MM.1S (cell line): ENCODE measurements around the gene DCST1.

Source experiments
- DNase-seq: peaks from one replicate; pipeline ENCODE4 v3.0.0-alpha.2; 2015
- H2AFZ ChIP-seq: fragments of 300-600 bp; sonication (generic); 2 replicates; pipeline ENCODE4 v1.6.0; 2016; ENCODE audit warnings: antibody characterized with exemption, low read length
- H3F3A ChIP-seq: fragments of 300-600 bp; sonication (generic); 2 replicates; pipeline ENCODE4 v1.6.1; 2016; ENCODE audit warnings: mild to moderate bottlenecking, antibody characterized with exemption, low read length, moderate library complexity, mixed read lengths; ENCODE audit not compliant: insufficient read depth
- H3K27ac ChIP-seq: fragments of 300-600 bp; sonication (generic); 2 replicates; pipeline ENCODE4 v1.5.1; 2016; ENCODE audit warnings: mild to moderate bottlenecking, low read length
- H3K27me3 ChIP-seq: fragments of 300-600 bp; sonication (generic); replicated peaks from 2 replicates; pipeline ENCODE4 v1.6.0; 2016; ENCODE audit warnings: low read length; ENCODE audit not compliant: insufficient read depth
- H3K36me3 ChIP-seq: fragments of 300-600 bp; sonication (generic); replicated peaks from 2 replicates; pipeline ENCODE4 v1.6.1; 2016; ENCODE audit warnings: mild to moderate bottlenecking, low read length, mixed read lengths; ENCODE audit not compliant: insufficient read depth
- H3K4me1 ChIP-seq: fragments of 300-600 bp; sonication (generic); 2 replicates; pipeline ENCODE4 v1.6.1; 2016; ENCODE audit warnings: low read length, mixed read lengths
- H3K4me2 ChIP-seq: fragments of 300-600 bp; sonication (generic); 2 replicates; pipeline ENCODE4 v1.6.0; 2016; ENCODE audit warnings: low read depth, low read length
- H3K4me3 ChIP-seq: fragments of 300-600 bp; sonication (generic); 2 replicates; pipeline ENCODE4 v1.5.1; 2016; ENCODE audit warnings: low read length, mixed read lengths
- H3K79me2 ChIP-seq: fragments of 300-600 bp; sonication (generic); 2 replicates; pipeline ENCODE4 v1.6.1; 2016; ENCODE audit warnings: mixed run types, low read length, mixed read lengths
- H3K9ac ChIP-seq: fragments of 300-600 bp; sonication (generic); 2 replicates; pipeline ENCODE4 v1.6.1; 2016; ENCODE audit warnings: low read length, mixed read lengths
- H3K9me2 ChIP-seq: fragments of 300-600 bp; sonication (generic); replicated peaks from 2 replicates; pipeline ENCODE4 v1.6.1; 2016; ENCODE audit warnings: mild to moderate bottlenecking, low read length, mixed read lengths; ENCODE audit not compliant: insufficient read depth
- H3K9me3 ChIP-seq: fragments of 300-600 bp; sonication (generic); replicated peaks from 2 replicates; pipeline ENCODE4 v1.6.1; 2016; ENCODE audit warnings: mild to moderate bottlenecking, low read length, mixed read lengths; ENCODE audit not compliant: insufficient read depth
- H4K20me1 ChIP-seq: fragments of 300-600 bp; sonication (generic); 2 replicates; pipeline ENCODE4 v1.6.1; 2016; ENCODE audit warnings: mild to moderate bottlenecking, low read length, moderate library complexity, mixed read lengths; ENCODE audit not compliant: insufficient read depth
- EZH2 ChIP-seq: fragments of 300-600 bp; sonication (generic); optimal IDR thresholded peaks from 2 replicates; pipeline ENCODE3; 2017; ENCODE audit warnings: low read depth, mild to moderate bottlenecking, antibody characterized with exemption, low read length, mixed read lengths
- EZH2phosphoT487 ChIP-seq: fragments of 300-600 bp; sonication (generic); IDR thresholded peaks from 2 replicates; pipeline ENCODE4 v1.6.1; 2018; ENCODE audit warnings: antibody characterized with exemption, low read length
- TF ChIP-seq, protein P1 (sequence below): fragments of 300-600 bp; sonication (generic); IDR thresholded peaks from 2 replicates; pipeline ENCODE4 v1.5.1; 2016; ENCODE audit warnings: antibody characterized with exemption, low read length, mixed read lengths

The DCST1 gene

DNA sequence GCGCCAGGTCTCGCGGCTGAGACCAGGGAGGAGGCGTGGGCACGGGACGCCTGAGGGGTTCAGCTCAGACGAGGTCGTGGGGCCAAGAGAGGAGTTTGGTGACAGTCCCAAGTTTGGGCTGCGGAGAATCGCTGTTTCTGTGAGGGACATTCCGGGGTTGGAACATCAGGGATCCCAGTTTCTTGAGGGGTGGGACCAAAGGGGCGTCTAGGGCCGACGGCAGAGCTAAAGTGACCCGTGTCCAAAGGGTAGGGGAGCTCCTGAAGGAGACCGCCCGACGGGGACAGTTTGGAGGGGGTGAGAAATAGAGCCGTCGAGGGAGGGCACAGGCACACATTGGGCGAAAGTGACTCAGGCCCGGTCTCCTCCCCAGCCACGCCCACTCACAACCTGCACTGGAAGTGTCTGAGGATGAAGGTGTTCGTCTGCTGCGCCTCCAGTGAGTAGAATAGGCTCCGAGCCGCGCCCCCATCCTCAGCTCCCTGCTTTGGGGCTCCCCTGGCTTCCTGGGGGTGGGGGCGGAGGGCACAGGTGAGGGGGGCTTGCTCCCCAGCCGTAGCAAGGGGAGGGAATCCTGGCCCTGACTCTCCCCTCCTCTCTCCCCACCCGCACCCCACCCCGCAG lies 52.0 kb downstream of the DCST1 start:
- Histone ChIP-seq H3F3A (peaks cover 16% of the 10 kb centered on the region), H3K4me3 (peak overlapping the region; percentile 84), H3K4me2 (peak overlapping the region; percentile 100), H3K27me3 (peaks cover 34% of the 10 kb centered on the region), H2AFZ (peak overlapping the region; percentile 88), H3K79me2 (no peaks in the 10 kb centered on the region), H3K9me3 (no peaks in the 10 kb centered on the region), H3K9ac (peak overlapping the region; percentile 54; the same call in 1 of the 2 replicates), H3K4me1 (peaks cover 28% of the 10 kb centered on the region), H4K20me1 (no peaks in the 10 kb centered on the region), H3K27ac (peak overlapping the region; percentile 49; the same call in 1 of the 2 replicates), H3K9me2 (no peaks in the 10 kb centered on the region), H3K36me3 (no peaks in the 10 kb centered on the region)
- DNase-seq, result peak; percentile 75
- TF ChIP-seq, protein P1, sequence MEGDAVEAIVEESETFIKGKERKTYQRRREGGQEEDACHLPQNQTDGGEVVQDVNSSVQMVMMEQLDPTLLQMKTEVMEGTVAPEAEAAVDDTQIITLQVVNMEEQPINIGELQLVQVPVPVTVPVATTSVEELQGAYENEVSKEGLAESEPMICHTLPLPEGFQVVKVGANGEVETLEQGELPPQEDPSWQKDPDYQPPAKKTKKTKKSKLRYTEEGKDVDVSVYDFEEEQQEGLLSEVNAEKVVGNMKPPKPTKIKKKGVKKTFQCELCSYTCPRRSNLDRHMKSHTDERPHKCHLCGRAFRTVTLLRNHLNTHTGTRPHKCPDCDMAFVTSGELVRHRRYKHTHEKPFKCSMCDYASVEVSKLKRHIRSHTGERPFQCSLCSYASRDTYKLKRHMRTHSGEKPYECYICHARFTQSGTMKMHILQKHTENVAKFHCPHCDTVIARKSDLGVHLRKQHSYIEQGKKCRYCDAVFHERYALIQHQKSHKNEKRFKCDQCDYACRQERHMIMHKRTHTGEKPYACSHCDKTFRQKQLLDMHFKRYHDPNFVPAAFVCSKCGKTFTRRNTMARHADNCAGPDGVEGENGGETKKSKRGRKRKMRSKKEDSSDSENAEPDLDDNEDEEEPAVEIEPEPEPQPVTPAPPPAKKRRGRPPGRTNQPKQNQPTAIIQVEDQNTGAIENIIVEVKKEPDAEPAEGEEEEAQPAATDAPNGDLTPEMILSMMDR, result no peak
- TF ChIP-seq EZH2phosphoT487 (no peak), EZH2 (no peak)

DNA sequence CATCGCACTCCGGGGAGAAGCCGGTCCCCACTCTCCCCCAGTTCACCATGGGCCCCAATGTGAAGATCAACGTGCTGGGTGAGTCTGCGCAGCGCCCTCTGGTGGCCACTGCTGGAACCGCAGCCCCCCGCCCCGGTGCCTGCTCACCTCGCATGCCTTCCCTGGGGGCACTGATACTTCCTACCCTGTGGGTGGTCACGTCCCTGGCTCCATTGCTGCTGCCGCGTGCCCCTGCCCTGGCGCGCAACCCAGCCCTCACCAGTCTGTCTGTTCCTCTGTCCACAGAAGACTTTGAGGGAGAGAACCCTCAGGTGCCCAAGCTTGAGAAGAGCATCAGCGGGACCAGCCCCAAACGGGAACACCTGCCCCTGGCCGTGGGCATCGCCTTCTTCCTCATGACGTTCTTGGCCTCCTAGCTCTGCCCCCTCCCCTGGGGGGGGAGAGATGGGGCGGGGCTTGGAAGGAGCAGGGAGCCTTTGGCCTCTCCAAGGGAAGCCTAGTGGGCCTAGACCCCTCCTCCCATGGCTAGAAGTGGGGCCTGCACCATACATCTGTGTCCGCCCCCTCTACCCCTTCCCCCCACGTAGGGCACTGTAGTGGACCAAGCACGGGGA lies 52.6 kb downstream of the DCST1 start:
- no peaks in the 10 kb centered on the region for H4K20me1 ChIP-seq
- TF ChIP-seq EZH2phosphoT487 (no peak), EZH2 (no peak)
- TF ChIP-seq, protein P1, result peak; percentile 99
- peak overlapping the region; percentile 88; the same call in 1 of the 2 replicates for H2AFZ ChIP-seq
- H3K27ac ChIP-seq, result no peak overlapping the region
- DNase-seq, result peak; percentile 83
- no peaks in the 10 kb centered on the region for H3K9me2 ChIP-seq
- H3K9me3 ChIP-seq, result no peaks in the 10 kb centered on the region
- H3F3A ChIP-seq, result peaks cover 13% of the 10 kb centered on the region
- H3K4me2 ChIP-seq, result peak overlapping the region; percentile 100
- H3K4me3 ChIP-seq, result peak overlapping the region; percentile 84
- no peak overlapping the region for H3K9ac ChIP-seq
- no peaks in the 10 kb centered on the region for H3K79me2 ChIP-seq
- H3K4me1 ChIP-seq, result peaks cover 27% of the 10 kb centered on the region
- no peaks in the 10 kb centered on the region for H3K36me3 ChIP-seq
- peaks cover 27% of the 10 kb centered on the region for H3K27me3 ChIP-seq

GRCh38 chr1:155086856-155087535 lies 53.4 kb downstream of the DCST1 start:
- Histone ChIP-seq H3K27ac (no peak overlapping the region), H3K36me3 (no peaks in the 10 kb centered on the region), H3K9ac (no peak overlapping the region), H2AFZ (no peak overlapping the region), H3K4me3 (no peak overlapping the region), H3F3A (peaks cover 9% of the 10 kb centered on the region; the same call in 1 of the 2 replicates), H3K79me2 (no peaks in the 10 kb centered on the region), H3K4me2 (no peak overlapping the region), H4K20me1 (no peaks in the 10 kb centered on the region), H3K9me2 (no peaks in the 10 kb centered on the region), H3K27me3 (peaks cover 20% of the 10 kb centered on the region), H3K4me1 (peaks cover 26% of the 10 kb centered on the region), H3K9me3 (no peaks in the 10 kb centered on the region)
- no peak for TF ChIP-seq EZH2
- TF ChIP-seq EZH2phosphoT487, result no peak
- TF ChIP-seq, protein P1, result peak; percentile 32
- DNase-seq, result no peak
